Hematopoietic multipotent progenitor cell treated with erythropoietin and hydrocortisone succinate and interleukin-3 and kit ligand, for 6 days (in vitro differentiated cells): ENCODE data around the gene SARS1.
A peak's percentile ranks its signal among the peaks of the same experiment; 100 is the strongest.

ENCODE experiments used
- DNase-seq: peaks from one replicate; pipeline ENCODE4 v3.0.0-alpha.2; 2015

Gene SARS1

DNA sequence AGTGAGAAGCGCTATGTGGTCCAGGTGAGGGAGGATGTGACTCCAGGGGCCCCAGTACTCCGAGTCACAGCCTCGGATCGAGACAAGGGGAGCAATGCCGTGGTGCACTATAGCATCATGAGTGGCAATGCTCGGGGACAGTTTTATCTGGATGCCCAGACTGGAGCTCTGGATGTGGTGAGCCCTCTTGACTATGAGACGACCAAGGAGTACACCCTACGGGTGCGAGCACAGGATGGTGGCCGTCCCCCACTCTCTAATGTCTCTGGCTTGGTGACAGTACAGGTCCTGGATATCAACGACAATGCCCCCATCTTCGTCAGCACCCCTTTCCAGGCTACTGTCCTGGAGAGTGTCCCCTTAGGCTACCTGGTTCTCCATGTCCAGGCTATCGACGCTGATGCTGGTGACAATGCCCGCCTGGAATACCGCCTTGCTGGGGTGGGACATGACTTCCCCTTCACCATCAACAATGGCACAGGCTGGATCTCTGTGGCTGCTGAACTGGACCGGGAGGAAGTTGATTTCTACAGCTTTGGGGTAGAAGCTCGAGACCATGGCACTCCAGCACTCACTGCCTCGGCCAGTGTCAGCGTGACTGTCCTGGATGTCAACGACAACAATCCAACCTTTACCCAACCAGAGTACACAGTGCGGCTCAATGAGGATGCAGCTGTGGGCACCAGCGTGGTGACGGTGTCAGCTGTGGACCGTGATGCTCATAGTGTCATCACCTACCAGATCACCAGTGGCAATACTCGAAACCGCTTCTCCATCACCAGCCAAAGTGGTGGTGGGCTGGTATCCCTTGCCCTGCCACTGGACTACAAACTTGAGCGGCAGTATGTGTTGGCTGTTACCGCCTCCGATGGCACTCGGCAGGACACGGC lies 37.8 kb downstream of the SARS1 start:
- no peak for DNase-seq

- no peak for DNase-seq
Measured at GRCh38 chr1:109252167-109252892, 38.6 kb downstream of the SARS1 start.

- peak; percentile 41 for DNase-seq
Measured at GRCh38 chr1:109252893-109253802, 39.4 kb downstream of the SARS1 start.

- DNase-seq = peak; percentile 35
Measured at GRCh38 chr1:109253803-109254620, 40.3 kb downstream of the SARS1 start.

DNA sequence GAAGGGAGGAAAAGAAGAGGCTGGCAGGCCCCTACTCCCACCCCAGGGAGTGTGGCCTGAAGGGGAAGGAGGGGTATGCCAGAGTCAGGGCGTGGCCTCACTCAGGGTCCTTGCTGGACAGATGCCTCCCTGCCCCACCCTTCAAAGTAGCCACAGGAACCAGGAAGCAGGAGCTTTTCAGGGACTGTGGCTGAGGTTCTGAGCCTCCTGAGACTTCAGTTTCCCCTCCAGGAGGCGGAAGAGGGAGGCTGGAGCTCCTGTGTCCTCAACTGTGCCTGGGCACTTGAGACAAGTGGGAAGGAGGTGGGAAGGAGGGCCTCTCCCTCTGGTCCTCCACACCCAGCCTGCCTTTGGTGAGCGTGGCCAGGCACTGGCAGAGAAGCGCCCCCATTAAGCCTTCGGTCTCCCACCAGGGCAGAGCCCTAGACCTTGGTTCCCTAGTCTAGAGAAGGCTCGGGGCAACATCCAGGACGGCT lies 40.9 kb downstream of the SARS1 start:
- no peak for DNase-seq

GRCh38 chr1:109255097-109255651 lies 41.5 kb downstream of the SARS1 start:
- no peak for DNase-seq

- DNase-seq = no peak
Measured at GRCh38 chr1:109255678-109256077, 42.0 kb downstream of the SARS1 start.

GRCh38 chr1:109256085-109256484 lies 42.4 kb downstream of the SARS1 start:
- DNase-seq = no peak

GRCh38 chr1:109256971-109257681 lies 43.4 kb downstream of the SARS1 start:
- no peak for DNase-seq

- no peak for DNase-seq
Measured at GRCh38 chr1:109257682-109258421, 44.1 kb downstream of the SARS1 start.

DNA sequence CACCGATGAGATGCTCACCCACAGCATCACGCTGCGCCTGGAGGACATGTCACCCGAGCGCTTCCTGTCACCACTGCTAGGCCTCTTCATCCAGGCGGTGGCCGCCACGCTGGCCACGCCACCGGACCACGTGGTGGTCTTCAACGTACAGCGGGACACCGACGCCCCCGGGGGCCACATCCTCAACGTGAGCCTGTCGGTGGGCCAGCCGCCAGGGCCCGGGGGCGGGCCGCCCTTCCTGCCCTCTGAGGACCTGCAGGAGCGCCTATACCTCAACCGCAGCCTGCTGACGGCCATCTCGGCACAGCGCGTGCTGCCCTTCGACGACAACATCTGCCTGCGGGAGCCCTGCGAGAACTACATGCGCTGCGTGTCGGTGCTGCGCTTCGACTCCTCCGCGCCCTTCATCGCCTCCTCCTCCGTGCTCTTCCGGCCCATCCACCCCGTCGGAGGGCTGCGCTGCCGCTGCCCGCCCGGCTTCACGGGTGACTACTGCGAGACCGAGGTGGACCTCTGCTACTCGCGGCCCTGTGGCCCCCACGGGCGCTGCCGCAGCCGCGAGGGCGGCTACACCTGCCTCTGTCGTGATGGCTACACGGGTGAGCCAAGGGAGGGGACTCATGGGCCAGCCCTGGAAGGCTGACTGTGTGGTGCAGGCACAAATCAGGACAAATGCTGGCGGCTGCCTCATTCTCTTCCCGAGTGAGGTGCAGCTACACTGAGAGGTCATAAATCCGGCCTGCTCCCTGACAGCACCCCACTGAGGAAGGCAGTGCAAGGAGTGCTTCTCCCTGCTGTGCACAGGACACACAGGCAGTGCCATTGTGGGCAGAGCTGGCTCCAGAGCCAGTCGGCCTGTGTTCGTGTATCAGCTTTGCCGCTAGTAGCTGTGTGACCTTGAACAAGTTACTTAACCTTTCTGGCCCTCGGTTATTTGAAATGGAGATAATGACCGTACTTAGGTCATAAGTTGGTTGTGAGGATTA lies 45.1 kb downstream of the SARS1 start:
- no peak for DNase-seq

DNA sequence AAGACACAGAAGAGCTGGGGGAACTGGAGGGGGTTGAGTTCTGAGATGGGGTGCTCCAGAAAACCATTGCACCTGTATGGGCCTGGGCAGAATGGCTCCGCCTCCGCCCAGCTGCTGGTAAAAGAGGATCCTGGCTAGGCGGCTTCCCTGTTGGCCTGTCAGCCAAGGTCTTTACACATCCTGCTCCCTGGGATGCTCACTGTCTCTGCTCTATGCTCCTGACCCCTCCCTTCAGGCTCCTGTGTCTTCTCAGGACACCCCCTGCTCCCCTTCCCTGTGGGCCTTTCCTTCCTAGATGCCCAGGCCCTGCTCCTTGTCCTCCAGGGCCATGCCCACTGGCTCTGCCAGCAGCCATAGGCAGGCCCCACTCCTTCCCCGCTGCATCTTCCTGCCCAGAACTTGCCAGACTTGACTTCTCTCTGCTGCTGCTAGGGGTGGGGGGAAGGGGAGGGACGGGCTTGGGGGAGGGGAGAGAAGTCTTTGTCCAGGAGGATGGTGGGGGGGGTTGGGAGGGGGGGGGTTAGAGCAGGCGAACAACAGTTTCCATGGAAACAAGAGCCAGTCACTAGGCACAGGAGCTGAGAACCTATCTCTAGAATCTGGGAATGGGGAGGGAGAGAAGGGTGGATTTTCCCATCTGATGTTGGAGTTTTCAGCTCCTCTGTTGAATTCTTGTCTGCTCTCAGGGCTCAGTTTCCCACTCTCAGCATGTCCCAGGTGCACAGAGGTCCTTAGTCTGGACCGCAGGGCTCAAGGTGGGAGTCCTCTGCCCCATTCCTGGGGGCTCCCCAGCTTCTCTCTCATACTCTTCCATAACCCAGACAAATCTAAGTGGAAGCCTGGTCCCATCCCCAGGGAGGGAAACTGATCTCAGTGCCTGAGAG lies 46.2 kb downstream of the SARS1 start:
- DNase-seq = no peak

DNA sequence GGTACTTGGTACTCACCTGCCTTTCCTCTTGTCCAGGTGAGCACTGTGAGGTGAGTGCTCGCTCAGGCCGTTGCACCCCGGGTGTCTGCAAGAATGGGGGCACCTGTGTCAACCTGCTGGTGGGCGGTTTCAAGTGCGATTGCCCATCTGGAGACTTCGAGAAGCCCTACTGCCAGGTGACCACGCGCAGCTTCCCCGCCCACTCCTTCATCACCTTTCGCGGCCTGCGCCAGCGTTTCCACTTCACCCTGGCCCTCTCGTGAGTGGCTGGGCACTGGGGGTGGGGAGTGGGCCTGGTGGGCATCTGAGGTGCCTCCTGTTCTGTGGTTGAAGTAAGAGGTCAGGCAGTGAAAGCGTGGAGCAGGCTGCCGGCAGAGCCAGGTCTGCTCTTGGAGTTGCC lies 47.3 kb downstream of the SARS1 start:
- DNase-seq = no peak

- no peak for DNase-seq
Measured at GRCh38 chr1:109261578-109261977, 47.9 kb downstream of the SARS1 start.

DNA sequence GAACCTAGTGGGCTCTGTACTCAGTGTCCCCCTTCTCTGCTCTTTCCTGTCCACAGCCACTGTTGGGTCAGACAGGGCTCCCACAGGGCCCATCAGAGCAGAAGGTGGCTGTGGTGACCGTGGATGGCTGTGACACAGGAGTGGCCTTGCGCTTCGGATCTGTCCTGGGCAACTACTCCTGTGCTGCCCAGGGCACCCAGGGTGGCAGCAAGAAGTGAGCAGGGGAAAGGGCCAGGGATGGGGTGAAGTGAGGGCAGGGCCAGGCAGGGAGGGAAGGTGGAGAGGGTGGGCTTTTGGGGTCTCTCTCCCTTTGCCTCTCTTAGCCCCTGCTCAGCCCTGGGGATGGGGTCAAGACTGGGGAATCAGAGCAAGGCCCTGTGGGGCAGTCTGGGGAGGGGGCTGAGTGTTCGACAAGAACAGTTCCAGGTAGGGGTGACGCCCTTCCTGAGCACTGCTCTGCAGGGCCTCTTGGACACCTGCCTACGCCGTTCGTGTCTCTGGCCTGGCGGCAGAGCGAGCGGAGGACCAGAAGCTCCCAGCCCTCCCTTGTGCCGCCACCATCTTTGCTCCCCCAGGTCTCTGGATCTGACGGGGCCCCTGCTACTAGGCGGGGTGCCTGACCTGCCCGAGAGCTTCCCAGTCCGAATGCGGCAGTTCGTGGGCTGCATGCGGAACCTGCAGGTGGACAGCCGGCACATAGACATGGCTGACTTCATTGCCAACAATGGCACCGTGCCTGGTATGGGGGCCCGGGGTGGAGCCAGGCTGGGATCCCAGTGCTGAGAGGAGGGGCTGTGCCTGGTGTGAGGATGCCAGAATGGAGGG lies 48.7 kb downstream of the SARS1 start:
- no peak for DNase-seq

DNA sequence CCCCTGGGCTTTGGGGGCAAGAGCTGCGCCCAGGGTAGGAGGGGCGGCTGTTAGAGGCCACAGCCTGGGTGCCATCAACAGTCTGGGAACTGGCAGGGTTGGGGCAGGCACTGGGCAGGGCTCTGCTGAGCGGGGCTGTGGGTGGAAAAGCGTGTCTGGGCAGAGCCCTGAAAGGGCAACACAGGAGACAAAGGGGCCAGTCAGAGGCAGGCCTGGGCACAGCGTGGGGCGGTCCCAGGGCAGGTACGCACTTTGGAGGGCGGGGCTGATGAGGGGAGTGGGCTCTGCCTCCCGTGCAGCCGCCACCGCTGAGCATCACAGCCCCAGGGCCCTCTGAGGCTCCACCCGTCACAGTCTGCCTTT lies 49.5 kb downstream of the SARS1 start:
- DNase-seq = no peak
